Measurements from ENCODE around the gene GRIPAP1.

Gene GRIPAP1

GRCh38 chrX:48957827-48958634, 44.0 kb downstream of the GRIPAP1 start:
- peak; percentile 94 to 95 (median 95) for DNase-seq

- DNase-seq = peak in 2 of 3 donors; percentile 62 to 78
Measured at GRCh38 chrX:48957477-48957826, 44.6 kb downstream of the GRIPAP1 start, which contains the start of gene OTUD5. Gene OTUD5, minus strand, starts transcription at chrX:48957607. Its CDS starts 37 bp downstream, at chrX:48957570.

DNA sequence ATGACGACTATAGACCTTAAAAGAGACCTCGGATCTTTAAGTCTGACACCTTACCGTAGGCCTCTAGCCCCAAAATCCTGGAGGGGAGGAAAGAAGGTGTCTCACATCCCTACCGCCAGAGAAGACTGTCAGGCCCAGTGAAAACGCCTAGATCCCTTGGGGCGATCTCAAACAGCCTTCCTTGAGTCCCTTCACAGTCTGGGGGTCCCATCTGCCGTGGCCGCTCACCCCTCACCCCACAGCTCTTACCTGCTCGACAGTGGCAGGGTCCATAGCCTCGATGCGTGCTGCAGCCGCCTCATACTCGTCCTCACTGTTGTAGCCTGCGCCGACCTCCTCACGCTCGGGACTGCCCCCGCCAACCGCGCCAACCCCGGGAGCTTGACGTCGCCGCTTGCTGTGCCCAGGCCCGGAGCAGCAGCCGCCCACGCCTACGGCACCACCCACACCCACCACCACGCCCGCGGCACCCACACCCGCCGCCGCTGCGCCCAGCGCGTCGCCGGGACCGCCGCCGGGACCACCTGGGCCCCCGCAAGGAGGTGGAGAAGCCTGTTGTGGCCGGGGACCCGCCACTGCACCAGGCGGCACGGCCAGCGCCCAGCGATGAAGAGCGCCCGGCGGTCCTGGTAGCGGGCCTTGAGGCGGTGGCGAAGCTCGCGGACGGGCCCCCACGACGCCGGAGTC, 45.2 kb downstream of the GRIPAP1 start:
- DNase-seq = peak; percentile 53 to 70 (median 53)

- no peak for DNase-seq
Measured at GRCh38 chrX:48948589-48948988, 53.5 kb downstream of the GRIPAP1 start.

GRCh38 chrX:48945517-48946348, 56.3 kb downstream of the GRIPAP1 start:
- DNase-seq = peak; percentile 62 to 73 (median 64)

- DNase-seq = no peak
Measured at GRCh38 chrX:48942895-48943294, 59.2 kb downstream of the GRIPAP1 start.

- DNase-seq = no peak
Measured at GRCh38 chrX:48940404-48940955, 61.6 kb downstream of the GRIPAP1 start.

DNA sequence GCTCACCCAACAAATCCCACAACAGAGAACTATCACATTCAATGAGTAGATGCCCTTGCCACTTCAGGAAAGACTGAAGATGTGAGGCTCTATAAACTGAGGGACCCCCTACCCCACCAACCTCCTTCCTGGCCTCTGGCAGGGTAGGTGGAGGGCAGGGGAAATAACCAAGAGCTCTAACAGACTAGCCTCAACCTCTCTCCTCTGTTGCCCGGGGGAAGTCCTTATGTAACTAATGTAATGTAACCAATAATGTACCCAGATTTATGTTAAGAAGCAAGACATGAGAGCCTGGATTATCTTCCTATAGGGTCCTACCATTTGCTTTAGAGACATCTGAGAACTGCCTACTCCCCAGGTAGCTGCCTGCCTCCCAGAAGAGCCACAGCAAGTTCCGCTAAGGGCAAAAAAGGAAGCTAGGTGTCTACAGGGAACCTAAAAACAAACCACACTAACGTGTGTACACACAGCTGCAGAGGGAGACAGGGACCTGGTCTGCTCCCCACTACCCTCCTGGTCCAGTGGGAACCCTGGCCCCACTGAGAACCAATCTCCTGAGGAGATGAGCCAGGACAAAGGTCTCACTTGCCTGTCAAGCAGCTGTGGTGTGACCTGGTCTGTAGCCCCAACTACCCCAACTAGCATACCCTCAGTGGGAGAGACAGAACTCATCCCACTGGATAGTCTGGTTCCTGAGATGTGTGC, 62.4 kb downstream of the GRIPAP1 start:
- DNase-seq = no peak

GRCh38 chrX:48938721-48939425, 63.2 kb downstream of the GRIPAP1 start:
- DNase-seq = no peak

DNA sequence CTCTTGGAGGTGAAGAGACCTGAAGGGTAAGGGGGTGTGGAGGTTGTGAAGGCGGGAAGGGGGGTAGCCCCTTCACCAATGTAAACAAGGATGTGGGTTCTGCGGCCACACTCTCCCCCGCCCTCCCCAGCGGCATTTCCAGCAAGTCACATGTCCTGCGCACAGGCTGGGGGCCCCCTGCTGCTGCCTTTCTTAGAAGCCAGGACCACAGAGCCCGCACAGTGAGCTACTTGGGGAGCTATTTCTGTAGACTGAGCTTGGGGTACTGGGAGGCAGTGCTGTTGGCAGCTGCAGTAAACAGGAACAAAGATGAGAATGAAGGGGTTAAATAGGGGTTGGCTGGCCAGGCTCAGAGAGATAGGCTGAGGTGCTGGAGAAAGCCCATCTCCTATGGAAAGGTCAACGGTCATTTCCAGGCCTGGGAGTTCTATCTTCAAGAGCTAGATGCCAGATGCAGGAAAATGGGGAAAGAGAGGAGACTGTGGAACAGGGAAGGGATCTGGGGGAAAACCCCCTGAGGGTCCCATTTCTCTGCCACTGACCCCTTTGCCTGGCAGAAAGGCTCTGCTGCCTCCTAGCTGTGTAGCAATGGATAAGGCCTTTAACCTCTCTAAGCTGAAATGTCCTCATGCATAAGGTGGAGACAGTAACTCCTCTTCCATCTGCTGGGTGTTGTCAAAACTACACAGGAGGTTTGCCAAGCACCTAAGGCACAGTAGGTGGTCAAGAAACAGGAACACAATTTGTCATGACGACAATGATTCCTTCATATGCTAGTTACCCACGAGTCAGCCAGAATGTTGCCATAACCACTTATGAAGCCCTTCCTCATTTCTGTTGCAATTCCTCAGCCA, 64.8 kb downstream of the GRIPAP1 start:
- DNase-seq = peak; percentile 76 to 85 (median 81)

DNA sequence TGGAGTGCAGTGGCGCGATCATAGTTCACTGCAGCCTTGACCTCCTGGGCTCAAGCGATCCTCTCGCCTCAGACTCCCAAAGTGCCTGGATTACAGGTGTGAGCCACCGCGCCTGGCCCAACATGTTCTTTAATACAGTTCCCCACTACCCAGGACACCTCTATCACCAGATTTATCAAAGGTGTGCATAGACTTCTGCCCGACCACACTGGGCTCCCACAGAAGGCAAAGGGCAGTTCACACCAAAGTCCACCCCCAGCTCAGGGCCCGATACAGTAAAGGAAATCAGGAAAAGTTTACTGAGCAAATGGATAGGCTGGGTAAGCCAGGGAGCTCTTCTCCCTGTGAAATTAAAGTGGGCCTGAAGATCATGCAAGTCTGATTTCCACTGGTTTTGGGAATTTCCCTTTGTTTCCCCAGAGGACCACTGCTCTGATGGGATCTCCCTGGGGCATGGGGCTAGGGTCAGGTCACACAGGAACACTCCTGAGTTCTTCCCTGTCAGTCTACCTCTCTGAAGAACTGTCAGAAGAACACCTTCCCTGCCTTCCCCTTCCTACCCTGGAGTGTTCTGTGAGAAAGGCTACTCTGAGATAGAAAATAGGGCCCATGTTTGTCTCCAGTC, 65.5 kb downstream of the GRIPAP1 start:
- peak; percentile 32 to 62 (median 54) for DNase-seq

DNA sequence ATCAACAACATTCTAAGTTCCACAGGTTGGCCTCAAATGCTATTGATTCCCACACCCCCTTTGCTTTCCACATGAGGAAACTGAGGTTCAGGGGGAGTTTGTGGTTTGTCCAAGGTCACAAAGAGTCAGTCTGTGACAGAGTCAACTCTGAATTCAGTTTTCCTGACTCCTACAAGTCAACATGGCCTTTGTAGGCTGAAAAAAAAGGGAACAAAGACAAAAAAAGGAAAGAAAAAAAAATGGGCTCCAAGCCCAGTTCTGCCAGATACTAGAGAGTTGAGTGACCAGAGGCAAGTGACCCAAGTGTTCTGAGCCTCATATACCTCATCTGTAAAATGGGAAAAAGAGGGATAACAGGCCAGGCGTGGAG, 66.8 kb downstream of the GRIPAP1 start:
- DNase-seq = peak; percentile 21 to 64 (median 37)

DNA sequence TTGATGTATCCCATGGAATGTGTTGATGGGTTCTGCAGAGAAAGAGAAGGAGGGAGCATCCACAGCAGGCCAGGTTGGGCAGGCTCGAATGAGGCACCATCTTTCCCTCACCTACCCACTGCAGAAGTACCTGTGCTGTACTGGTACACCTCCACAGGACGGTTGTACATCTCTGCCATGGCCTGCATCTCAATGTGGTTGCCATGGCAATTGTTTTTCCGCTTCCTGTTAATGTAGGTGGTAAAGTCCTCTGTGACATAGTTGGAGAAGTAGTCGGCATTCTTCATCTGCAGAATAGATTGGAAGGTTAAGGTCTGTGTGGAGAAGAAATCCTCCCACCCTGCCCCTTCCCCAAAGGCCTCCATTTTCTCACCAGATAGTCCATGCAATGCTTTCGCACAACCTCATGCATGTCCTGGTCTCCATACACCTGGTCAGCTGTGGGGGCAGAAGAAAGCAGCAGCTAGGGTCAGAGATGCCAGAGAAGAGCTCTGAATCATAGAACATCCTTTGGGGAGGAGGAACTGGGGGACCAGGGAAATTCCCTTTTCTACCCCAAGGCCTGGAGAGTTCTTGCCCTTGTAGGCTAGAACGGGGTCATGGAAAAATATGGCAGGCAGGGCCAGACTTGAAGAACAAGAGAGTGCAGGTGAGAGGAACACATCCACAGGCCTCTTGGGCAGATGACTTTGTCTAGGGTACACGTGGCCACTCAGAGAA, 67.3 kb downstream of the GRIPAP1 start:
- peak; percentile 53 to 70 (median 64) for DNase-seq

- no peak for DNase-seq
Measured at GRCh38 chrX:48933757-48934156, 68.3 kb downstream of the GRIPAP1 start.

DNA sequence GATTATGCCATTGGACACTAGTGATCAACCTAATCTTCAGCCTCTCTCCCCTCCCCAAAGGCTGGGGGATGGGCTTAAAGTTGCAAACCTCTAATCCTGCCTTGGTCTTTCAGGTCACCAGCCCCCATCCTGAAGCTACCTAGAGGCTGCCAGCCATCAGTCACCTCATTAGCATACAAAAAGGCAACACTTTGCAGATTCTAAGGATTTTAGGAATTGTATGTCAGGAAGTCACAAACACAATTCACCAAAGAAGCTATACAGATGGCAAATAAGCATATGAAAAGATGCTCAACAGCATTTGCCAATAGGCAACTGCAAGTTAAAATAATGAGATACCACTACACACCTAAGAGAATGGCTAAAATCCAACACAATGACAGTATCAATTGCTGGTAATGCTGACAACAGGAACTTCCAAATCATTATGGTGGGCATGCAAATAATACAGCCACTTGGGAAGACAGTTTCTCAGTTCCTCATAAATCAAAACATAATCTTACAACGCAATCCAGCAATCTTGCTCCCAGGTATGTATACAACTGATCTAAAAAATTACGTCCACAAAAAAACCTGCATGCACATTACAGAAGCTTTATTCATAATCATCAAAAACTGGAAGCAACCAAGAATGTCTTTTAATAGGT, 74.2 kb downstream of the GRIPAP1 start:
- DNase-seq = no peak

- DNase-seq = no peak
Measured at GRCh38 chrX:48927123-48927522, 74.9 kb downstream of the GRIPAP1 start.

DNA sequence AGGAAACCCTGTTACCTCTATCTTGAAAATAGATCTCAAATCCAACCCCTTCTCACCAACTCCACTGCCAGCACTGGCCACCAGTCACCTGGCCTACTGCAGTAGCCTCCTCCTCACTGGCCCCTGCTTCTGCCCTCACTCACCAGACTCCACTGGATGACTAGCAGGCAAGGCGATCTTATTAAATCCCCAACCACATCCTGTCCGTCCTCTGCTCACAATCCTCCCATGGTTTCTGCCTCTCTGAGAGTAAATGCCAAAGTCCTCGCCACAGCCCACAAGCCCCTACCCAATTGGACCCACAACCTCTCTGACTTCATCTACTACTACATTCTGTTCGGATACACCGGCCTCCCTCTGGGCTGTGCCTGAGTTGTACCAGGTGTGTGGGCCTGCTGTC, 77.8 kb downstream of the GRIPAP1 start:
- no peak for DNase-seq

- DNase-seq = no peak
Measured at GRCh38 chrX:48923771-48924170, 78.3 kb downstream of the GRIPAP1 start.

Measured in suppressor macrophage treated with lipopolysaccharide for 1 hour (primary cell).